SK-N-SH treated with all-trans-retinoic acid at 6 μM for 48 hours (cell line): ENCODE data around the gene SLC7A9.

Experiments
- ATAC-seq: fragments of 200-7000 bp; cut with Tn5 transposase; 3 replicates; pipeline ENCODE4 v1.9.1; 2020; ENCODE audit warnings: mild to moderate bottlenecking, moderate library complexity
- ARNTL ChIP-seq: fragments of 450-650 bp; formaldehyde crosslinking; IDR thresholded peaks from 2 replicates; pipeline ENCODE4 v1.5.0; 2020; ENCODE audit warnings: low read depth, mild to moderate bottlenecking, moderate library complexity, borderline replicate concordance
- BACH2 ChIP-seq: fragments of 250-450 bp; sonication (Bioruptor Pico); IDR thresholded peaks from 2 replicates; pipeline ENCODE4 v1.9.0; 2021; ENCODE audit warnings: mild to moderate bottlenecking, borderline replicate concordance
- CSDC2 ChIP-seq: fragments of 250-450 bp; sonication (Bioruptor Pico); IDR thresholded peaks from 2 replicates; pipeline ENCODE4 v1.5.0; 2020; ENCODE audit warnings: mild to moderate bottlenecking, moderate library complexity
- CSRNP3 ChIP-seq: fragments of 250-450 bp; sonication (Bioruptor Pico); IDR thresholded peaks from 2 replicates; pipeline ENCODE4 v1.5.1; 2021; ENCODE audit warnings: mild to moderate bottlenecking, moderate library complexity
- ESRRG ChIP-seq: fragments of 250-450 bp; sonication (Bioruptor Pico); IDR thresholded peaks from 2 replicates; pipeline ENCODE4 v1.6.1; 2021; ENCODE audit warnings: mild to moderate bottlenecking
- ISL1 ChIP-seq: fragments of 250-450 bp; sonication (Bioruptor Pico); IDR thresholded peaks from 2 replicates; pipeline ENCODE4 v2.1.2; 2022; ENCODE audit warnings: mild to moderate bottlenecking, moderate library complexity
- OSR1 ChIP-seq: fragments of 250-450 bp; sonication (Bioruptor Pico); IDR thresholded peaks from 2 replicates; pipeline ENCODE4 v1.8.0; 2022; ENCODE audit warnings: moderate library complexity, mild to moderate bottlenecking, inconsistent platforms
- PATZ1 ChIP-seq: fragments of 250-450 bp; sonication (Bioruptor Pico); IDR thresholded peaks from 2 replicates; pipeline ENCODE4 v1.8.0; 2020; ENCODE audit warnings: mild to moderate bottlenecking, moderate library complexity, borderline replicate concordance
- POU6F1 ChIP-seq: fragments of 250-450 bp; sonication (Bioruptor Pico); IDR thresholded peaks from 2 replicates; pipeline ENCODE4 v1.8.0; 2021; ENCODE audit warnings: low read depth, mild to moderate bottlenecking, moderate library complexity, borderline replicate concordance
- RARB ChIP-seq: fragments of 250-450 bp; sonication (Bioruptor Pico); IDR thresholded peaks from 2 replicates; pipeline ENCODE4 v1.8.0; 2021; ENCODE audit warnings: mild to moderate bottlenecking, moderate library complexity
- SNAI2 ChIP-seq: fragments of 250-450 bp; sonication (Bioruptor Pico); IDR thresholded peaks from 2 replicates; pipeline ENCODE4 v1.5.0; 2020; ENCODE audit warnings: mild to moderate bottlenecking, moderate library complexity
- TCF4 ChIP-seq: fragments of 250-450 bp; sonication (Bioruptor Pico); IDR thresholded peaks from 2 replicates; pipeline ENCODE4 v1.8.0; 2021; ENCODE audit warnings: mild to moderate bottlenecking, moderate library complexity, borderline replicate concordance
- TOX ChIP-seq: fragments of 250-450 bp; sonication (Bioruptor Pico); IDR thresholded peaks from 2 replicates; pipeline ENCODE4 v1.8.0; 2021; ENCODE audit warnings: mild to moderate bottlenecking, moderate library complexity, borderline replicate concordance
- TSHZ2 ChIP-seq: fragments of 250-450 bp; sonication (Bioruptor Pico); IDR thresholded peaks from 2 replicates; pipeline ENCODE4 v1.5.0; 2020; ENCODE audit warnings: mild to moderate bottlenecking, moderate library complexity
- ZC3H10 ChIP-seq: fragments of 250-450 bp; sonication (Bioruptor Pico); IDR thresholded peaks from 2 replicates; pipeline ENCODE4 v1.5.1; 2021; ENCODE audit warnings: mild to moderate bottlenecking, moderate library complexity
- ZFP3 ChIP-seq: fragments of 250-450 bp; sonication (Bioruptor Pico); IDR thresholded peaks from 2 replicates; pipeline ENCODE4 v1.5.0; 2020; ENCODE audit warnings: mild to moderate bottlenecking, moderate library complexity
- ZFP30 ChIP-seq: fragments of 450-650 bp; formaldehyde crosslinking; IDR thresholded peaks from 2 replicates; pipeline ENCODE4 v1.5.0; 2022; ENCODE audit warnings: mild to moderate bottlenecking, moderate library complexity
- ZNF70 ChIP-seq: fragments of 450-650 bp; formaldehyde crosslinking; IDR thresholded peaks from 2 replicates; pipeline ENCODE4 v1.5.0; 2020; ENCODE audit warnings: mild to moderate bottlenecking, moderate library complexity
- ZNF8 ChIP-seq: fragments of 450-650 bp; formaldehyde crosslinking; IDR thresholded peaks from 2 replicates; pipeline ENCODE4 v1.5.0; 2020; ENCODE audit warnings: mild to moderate bottlenecking, moderate library complexity

The SLC7A9 gene

GRCh38 chr19:32865326-32865725, 4.2 kb downstream of the SLC7A9 start (continued):
- no peak for TF ChIP-seq CSRNP3
- no peak for TF ChIP-seq ZNF8 (CRISPR knock-in tag)
- TF ChIP-seq ZC3H10: no peak
- TF ChIP-seq TCF4 (CRISPR knock-in tag): no peak
- TF ChIP-seq RARB (CRISPR knock-in tag): no peak
- TF ChIP-seq ARNTL (CRISPR knock-in tag): no peak
- no peak for TF ChIP-seq ZNF70 (CRISPR knock-in tag)
- TF ChIP-seq ZFP30 (CRISPR knock-in tag): no peak
- TF ChIP-seq ISL1 (CRISPR knock-in tag): no peak
- TF ChIP-seq TOX (CRISPR knock-in tag): no peak

GRCh38 chr19:32864318-32865007, 5.1 kb downstream of the SLC7A9 start:
- TF ChIP-seq ZNF70 (CRISPR knock-in tag): no peak
- no peak for TF ChIP-seq ARNTL (CRISPR knock-in tag)
- no peak for TF ChIP-seq PATZ1 (CRISPR knock-in tag)
- TF ChIP-seq ISL1 (CRISPR knock-in tag): no peak
- no peak for TF ChIP-seq TSHZ2 (CRISPR knock-in tag)
- TF ChIP-seq TOX (CRISPR knock-in tag): no peak
- no peak for TF ChIP-seq BACH2
- no peak for TF ChIP-seq SNAI2 (CRISPR knock-in tag)
- TF ChIP-seq CSRNP3: no peak
- no peak for TF ChIP-seq TCF4 (CRISPR knock-in tag)
- no peak for TF ChIP-seq CSDC2 (CRISPR knock-in tag)
- TF ChIP-seq ESRRG (CRISPR knock-in tag): no peak
- no peak for TF ChIP-seq ZFP3
- ATAC-seq: no peak

- no peak for TF ChIP-seq OSR1 (CRISPR knock-in tag)
- no peak for TF ChIP-seq ESRRG (CRISPR knock-in tag)
- TF ChIP-seq BACH2: no peak
- TF ChIP-seq ISL1 (CRISPR knock-in tag): no peak
- TF ChIP-seq, all 23 proteins: peak for 0
- no peak for ATAC-seq
These were observed 5.7 kb downstream of the SLC7A9 start for GRCh38 chr19:32863841-32864240.

GRCh38 chr19:32863301-32863700, 6.3 kb downstream of the SLC7A9 start:
- TF ChIP-seq ISL1 (CRISPR knock-in tag) (no peak), ZC3H10 (no peak), ZFP30 (CRISPR knock-in tag) (no peak), ZFP3 (no peak), BACH2 (no peak), ZNF70 (CRISPR knock-in tag) (no peak), POU6F1 (no peak), CSDC2 (CRISPR knock-in tag) (no peak), PATZ1 (CRISPR knock-in tag) (no peak), ESRRG (CRISPR knock-in tag) (no peak)
- no peak for ATAC-seq
